DND-41 (cell line): ENCODE measurements around the gene FBXW5.

ENCODE experiments used
- CTCF ChIP-seq: IDR thresholded peaks from 2 replicates; pipeline ENCODE4 v1.5.1; 2012; ENCODE audit warnings: borderline replicate concordance, low read length, moderate library complexity, mild to moderate bottlenecking; ENCODE audit not compliant: poor library complexity, severe bottlenecking; ENCODE audit errors: extremely low read depth
- EZH2 ChIP-seq: IDR thresholded peaks from 3 replicates; pipeline ENCODE4 v1.6.1; 2012; ENCODE audit warnings: borderline replicate concordance, low read depth, mild to moderate bottlenecking, moderate library complexity, low read length, inconsistent platforms; ENCODE audit not compliant: severe bottlenecking

- peak; percentile 34 for TF ChIP-seq CTCF
- no peak for TF ChIP-seq EZH2
These were observed 5.5 kb upstream of the FBXW5 start for GRCh38 chr9:136949817-136950655.
